K562 (cell line): ENCODE measurements around the gene ARF5. TPM values are rescaled to one million over a fixed set of nuclear protein-coding genes. Genes with fewer than 3 reads are reported as not detected.
A peak's percentile ranks its signal among the peaks of the same experiment; 100 is the strongest.

Experiments
- ATAC-seq: fragments of 200-7000 bp; cut with Tn5 transposase; 3 replicates; pipeline ENCODE4 v1.9.1; 2020; ENCODE audit warnings: moderate library complexity
- BruUV-seq: library from RNA; stranded (reverse); fragments of 400-500 nt; replicated peaks from 2 replicates; lab custom pipeline; 2021; lab: Mats Ljungman, UMichigan
- CTCF ChIA-PET: fragments of 300-600 bp; formaldehyde crosslinking; extraction: SDS; loops from one replicate; lab custom pipeline; 2021; ENCODE audit warnings: low intra/inter-chr PET ratio; lab: Yijun Ruan, JAX
- POLR2A ChIA-PET: fragments of 300-600, 350-650 bp; sonication (Branson Sonifier 250); formaldehyde crosslinking; extraction: SDS; loops from one replicate; lab custom pipeline; 2021; ENCODE audit warnings: antibody characterized with exemption, inconsistent platforms; lab: Yijun Ruan, JAX
- DNase-seq, 4 experiments: peaks; one replicate each; pipeline versions ENCODE4 v3.0.0 to v3.0.0-alpha.2; 2011 to 2018; ENCODE audit warnings: low spot score in 3 of 4, mixed read lengths in 3 of 4; ENCODE audit errors: extremely low read depth in 1 of 4
- FAIRE-seq: peaks from 2 replicates; lab custom pipeline; 2011; peaks lifted over from hg19 to GRCh38; lab: Jason Lieb, UNC
- H2AFZ ChIP-seq: 2 replicates; pipeline ENCODE4 v1.6.0; 2011; ENCODE audit warnings: low read depth, low read length, control low read depth, inconsistent platforms
- H3K27ac ChIP-seq: fragments of 200-600 bp; 3 replicates; pipeline ENCODE4 v1.8.0; 2011; ENCODE audit warnings: low read depth, mild to moderate bottlenecking, control low read depth, inconsistent platforms, low read length, moderate library complexity, mixed read lengths; ENCODE audit errors: extremely low read depth
- H3K27me3 ChIP-seq, 2 experiments: fragments of 300-600 bp in 1 of 2; 2 replicates in 1 of 2; 3 replicates in 1 of 2; pipeline versions ENCODE4 v1.6.0 to v1.8.0; 2011; ENCODE audit warnings: inconsistent platforms in 2 of 2, low read length in 2 of 2, mild to moderate bottlenecking in 1 of 2, mixed read lengths in 1 of 2, moderate library complexity in 1 of 2; ENCODE audit not compliant: control insufficient read depth in 2 of 2, insufficient read depth in 2 of 2
- H3K36me3 ChIP-seq: fragments of 300-600 bp; 3 replicates; pipeline ENCODE4 v1.8.0; 2011; ENCODE audit warnings: mild to moderate bottlenecking, low read length, inconsistent platforms; ENCODE audit not compliant: control insufficient read depth, insufficient read depth
- H3K4me1 ChIP-seq, 2 experiments: fragments of 200-600 bp in 1 of 2; replicated peaks in 1 of 2; 2 replicates in 1 of 2; 3 replicates in 1 of 2; pipeline versions ENCODE4 v1.5.1 to v1.8.0; 2011; ENCODE audit warnings: inconsistent platforms in 2 of 2, low read length in 2 of 2, mild to moderate bottlenecking in 1 of 2, mixed read lengths in 1 of 2, moderate library complexity in 1 of 2; ENCODE audit not compliant: control insufficient read depth in 2 of 2, insufficient read depth in 2 of 2
- H3K4me2 ChIP-seq: 2 replicates; pipeline ENCODE4 v1.6.1; 2011; ENCODE audit warnings: low read length, control low read depth, inconsistent platforms, mixed read lengths; ENCODE audit not compliant: insufficient read depth
- H3K4me3 ChIP-seq: fragments of 200-600 bp; sonication (generic), shearing (Covaris generic); 2 replicates; pipeline ENCODE4 v1.5.1; 2016; ENCODE audit warnings: control low read depth, inconsistent platforms
- H3K79me2 ChIP-seq: fragments of 200-600 bp; 3 replicates; pipeline ENCODE4 v1.8.0; 2011; ENCODE audit warnings: low read length, inconsistent platforms; ENCODE audit not compliant: control insufficient read depth, insufficient read depth
- H3K9ac ChIP-seq, 2 experiments: 2 replicates each; pipeline versions ENCODE4 v1.6.0 to v1.6.1; 2011; ENCODE audit warnings: low read depth in 2 of 2, low read length in 2 of 2, control low read depth in 1 of 2, inconsistent platforms in 1 of 2, mild to moderate bottlenecking in 1 of 2, mixed read lengths in 1 of 2; ENCODE audit not compliant: insufficient read depth in 1 of 2
- H3K9me1 ChIP-seq: one replicate; pipeline ENCODE4 v1.6.0; 2011; ENCODE audit warnings: inconsistent platforms, mild to moderate bottlenecking, low read length, moderate library complexity; ENCODE audit not compliant: control insufficient read depth, insufficient read depth
- H3K9me3 ChIP-seq: replicated peaks from 2 replicates; pipeline ENCODE4 v1.5.1; 2011; ENCODE audit warnings: low read depth, low read length, inconsistent platforms; ENCODE audit not compliant: control insufficient read depth, insufficient read depth
- H4K20me1 ChIP-seq: replicated peaks from 2 replicates; pipeline ENCODE4 v1.6.1; 2011; ENCODE audit warnings: low read length, inconsistent platforms, mixed read lengths; ENCODE audit not compliant: control insufficient read depth, insufficient read depth
- CTCF ChIP-seq, 3 experiments: IDR thresholded peaks in 2 of 3; conservative IDR thresholded peaks in 1 of 3; 2 replicates each; pipeline ENCODE4 v1.5.1; 2011 to 2012; ENCODE audit warnings: low read length in 3 of 3, mild to moderate bottlenecking in 3 of 3, control low read depth in 2 of 3, improper control_type of control experiment in 1 of 3, inconsistent platforms in 1 of 3, low read depth in 1 of 3, mixed read lengths in 1 of 3, moderate library complexity in 1 of 3; ENCODE audit not compliant: insufficient read depth in 2 of 3
- HMBOX1 ChIP-seq: sonication (generic); IDR thresholded peaks from 2 replicates; pipeline ENCODE4 v1.6.1; 2016
- NFIC ChIP-seq: fragments of 450-650 bp; IDR thresholded peaks from 2 replicates; pipeline ENCODE4 v1.6.1; 2017; ENCODE audit warnings: mild to moderate bottlenecking, inconsistent platforms
- WGBS: fragments of 100-300 bp; shearing (Covaris generic); methylation state at CpG from one replicate; pipeline ENCODE4 v1.1.6; 2016; ENCODE audit warnings: low coverage, mixed read lengths; ENCODE audit not compliant: insufficient coverage; ENCODE audit errors: missing lambda C conversion rate; 5-methylcytosine and 5-hydroxymethylcytosine counted together
- in situ Hi-C: fragments of 300-500 bp; cut with MboI; formaldehyde crosslinking; loops from 4 replicates; pipeline ENCODE4 v1.15.0; 2018; ENCODE audit warnings: inconsistent platforms, mixed read lengths
- intact Hi-C: fragments of 100-400 bp; cut with micrococcal nuclease; formaldehyde crosslinking; loops from 2 replicates; pipeline ENCODE4 v1.14.2; 2022
- polyA plus RNA-seq, 8 experiments: library from polyadenylated mRNA; depleted of rRNA in 4 of 8; stranded (reverse) in 5 of 8; unstranded in 3 of 8; fragments of >200 nt; fragmentation: Nextera tagmentation in 2 of 8; fragmentation: Illumina TruSeq in 1 of 8; extraction: Ambion mirVana in 2 of 8; extraction: Trizol in 1 of 8; gene quantifications; 2 replicates each; pipeline versions ENCODE4 v1.2.1 to v1.2.3, GENCODE V29; 2011 to 2014; ENCODE audit warnings: inconsistent platforms in 1 of 8, missing spikeins in 1 of 8
- total RNA-seq, 7 experiments: library from RNA; depleted of rRNA in 6 of 7; stranded (reverse); fragments of >200 nt in 6 of 7; fragmentation: Illumina TruSeq in 2 of 7; extraction: Trizol in 2 of 7; gene quantifications; 2 replicates each; pipeline versions ENCODE4 v1.2.1 to v1.2.3, GENCODE V29; 2011 to 2021; ENCODE audit warnings: low replicate concordance in 1 of 7

The ARF5 gene
- total and polyA plus RNA-seq, 9 of the 15 experiments (the other 6 are each of a cell fraction or from before 2014, with no cell fraction given), result 8.1 to 290 (median 125) TPM

DNA sequence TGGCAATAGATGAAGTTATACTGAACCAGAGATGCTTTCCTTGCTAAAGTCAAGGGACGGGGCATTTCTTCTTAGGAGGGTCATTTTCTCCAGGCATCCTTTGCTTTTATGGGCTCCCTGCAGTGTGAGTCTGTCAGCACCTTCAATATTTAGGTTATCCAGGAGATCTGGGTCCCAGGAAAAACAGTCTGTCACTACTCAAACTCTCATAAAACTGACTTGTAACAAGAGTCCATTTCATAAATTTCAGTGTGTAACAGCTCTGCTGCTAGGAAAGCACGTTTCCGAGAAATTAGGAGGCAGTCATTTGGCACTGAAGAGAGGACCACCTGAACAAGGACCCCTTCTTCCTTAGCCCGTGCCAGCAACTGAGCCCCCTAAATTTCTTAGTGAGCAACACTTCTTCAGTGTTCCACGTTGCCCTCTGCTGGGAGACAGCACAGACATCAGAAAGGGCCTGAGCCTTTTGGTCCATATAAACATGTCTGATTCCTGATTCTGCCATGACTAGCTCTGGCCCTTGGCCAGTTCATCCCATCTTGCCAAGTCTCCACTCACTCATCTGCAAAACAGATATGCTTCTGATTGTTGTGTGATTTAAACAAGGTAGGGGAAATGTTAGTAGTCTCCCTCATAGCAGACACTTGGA is 10.1 kb upstream of the ARF5 start:
- no peak overlapping the region for H3K4me2 ChIP-seq
- TF ChIP-seq HMBOX1 (no peak), NFIC (peak; percentile 35; the same call in 1 of the 2 replicates), CTCF (IDR thresholded peaks at IDR 0.05 in 2 of 3, conservative IDR thresholded peaks at IDR 0.05 in 1 of 3; ENCODE audit: insufficient read depth in 2 of 3, low read depth in 1 of 3, low read length in 3 of 3) (peak; percentile 28 to 34 (median 32); a peak in 3 of 6 replicates)
- H3K9ac ChIP-seq, result no peak overlapping the region
- no peaks in the 10 kb centered on the region for H3K9me3 ChIP-seq
- BruUV-seq, result no TSS peak
- 45% methylated on average over 5 of the region's 5 CpGs for WGBS
- ATAC-seq, result peak; percentile 48
- H3K9me1 ChIP-seq, result no peaks in the 10 kb centered on the region
- H3K4me1 ChIP-seq, result peaks cover 0 to 9% of the 10 kb centered on the region in 2 experiments; a peak in 2 of 5 replicates
- peaks cover 18% of the 10 kb centered on the region; the same call in 1 of the 2 replicates for H4K20me1 ChIP-seq
- H2AFZ ChIP-seq, result no peak overlapping the region
- no peak overlapping the region for H3K27ac ChIP-seq
- peak in 1 of 4 experiments; percentile 20 for DNase-seq
- intact Hi-C loops, result no loop called here
- CTCF ChIA-PET, result no interaction called here
- in situ Hi-C loops, result no loop called here
- FAIRE-seq, result no peak
- no peaks in the 10 kb centered on the region for H3K79me2 ChIP-seq
- POLR2A ChIA-PET, result interaction anchor here (0.6 to 2.0 kb wide), 4 partner anchors 11 to 376 kb away, joined by 3 to 7 read pairs (median 4); partner anchors contain the start of gene ARF5
- H3K4me3 ChIP-seq, result no peak overlapping the region
- H3K36me3 ChIP-seq, result peaks cover 32% of the 10 kb centered on the region
- no peaks in the 10 kb centered on the region for H3K27me3 ChIP-seq
